ENCODE results near the gene CDX2. TPM values are rescaled to one million over a fixed set of nuclear protein-coding genes. Genes with fewer than 3 reads are reported as not detected.
"Not testable (repeated sequence)": the region's sequence is repeated elsewhere in the genome, so short reads cannot be mapped to it uniquely, and the experiment has no call there.

The CDX2 gene
- total and polyA plus RNA-seq, 2 experiments from 2014 or later, result not detected

DNA sequence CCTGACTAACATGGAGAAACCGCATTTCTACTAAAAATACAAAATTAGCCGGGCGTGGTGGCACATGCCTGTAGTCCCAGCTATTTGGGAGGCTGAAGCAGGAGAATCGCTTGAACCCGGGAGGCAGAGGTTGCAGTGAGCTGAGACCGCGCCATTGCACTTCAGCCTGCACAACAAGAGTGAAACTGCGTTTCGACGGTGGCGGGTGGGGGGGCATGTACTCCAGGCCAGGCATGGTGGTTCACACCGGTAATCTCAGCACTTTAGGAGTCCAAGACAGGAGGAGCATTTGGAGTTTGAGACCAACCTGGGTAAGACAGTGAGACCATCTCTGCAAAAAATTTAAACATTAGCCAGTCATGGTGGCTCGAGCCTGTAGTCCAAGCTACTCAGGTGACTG is 4.9 kb downstream of the CDX2 start:
- H3K27me3 ChIP-seq (ENCODE audit: insufficient read depth), result peaks cover 100% of the 10 kb centered on the region
- H2AFZ ChIP-seq; H3K79me2 ChIP-seq (replicated peaks; ENCODE audit: insufficient read depth); H3K27ac ChIP-seq (ENCODE audit: low read depth); H3K9me2 ChIP-seq (ENCODE audit: insufficient read depth); H3K4me2 ChIP-seq; DNase-seq (ENCODE audit: low spot score); H3K36me3 Mint-ChIP-seq (ENCODE audit: low read depth); H3K36me3 ChIP-seq (ENCODE audit: insufficient read depth); H3K27ac Mint-ChIP-seq; H3K9me3 Mint-ChIP-seq; H3K4me3 Mint-ChIP-seq; H3K4me3 ChIP-seq; ATAC-seq: not testable (repeated sequence)
- H3F3A ChIP-seq (replicated peaks; ENCODE audit: low read depth), result peaks cover 42% of the 10 kb centered on the region
- Mint-ChIP-seq H3K27me3 (ENCODE audit: insufficient read depth, low read depth, poor library complexity) (peaks cover 99% of the 10 kb centered on the region), H3K4me1 (peaks cover 54% of the 10 kb centered on the region)
- H3K4me1 ChIP-seq (ENCODE audit: insufficient read depth), result peaks cover 61% of the 10 kb centered on the region
- peaks cover 35% of the 10 kb centered on the region for H4K20me1 ChIP-seq (replicated peaks; ENCODE audit: insufficient read depth)
- TF ChIP-seq EZH2phosphoT487 (IDR thresholded peaks at IDR 0.05; ENCODE audit: unreplicated experiment) (peak; percentile 45), EZH2 (IDR thresholded peaks at IDR 0.05; ENCODE audit: low read depth, unreplicated experiment) (peak; percentile 46)

DNA sequence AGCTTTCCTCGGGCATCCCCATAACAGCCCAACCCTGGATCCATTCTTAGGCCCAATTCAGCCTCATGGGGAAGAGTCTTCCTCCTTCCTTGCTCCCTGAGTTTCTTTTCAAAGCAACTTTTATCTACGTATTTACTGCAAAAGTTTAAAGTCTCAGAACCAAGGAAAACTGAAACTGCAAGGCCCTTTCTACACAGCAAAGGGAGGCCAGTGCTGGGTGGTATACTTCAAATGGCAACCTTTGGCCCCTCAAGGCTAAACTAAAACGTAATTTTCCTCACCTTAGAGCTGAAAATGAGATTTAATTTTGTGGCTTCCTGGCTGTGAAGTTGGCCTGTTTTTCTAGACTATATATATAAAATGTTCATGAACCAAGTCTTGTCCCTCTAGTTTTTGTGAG is 5.6 kb downstream of the CDX2 start:
- peaks cover 52% of the 10 kb centered on the region for H3K4me1 Mint-ChIP-seq
- peaks cover 47% of the 10 kb centered on the region for H3F3A ChIP-seq (replicated peaks; ENCODE audit: low read depth)
- no peak for ATAC-seq

More for the DNA sequence above, 5.6 kb downstream of the CDX2 start:
- Mint-ChIP-seq H3K9me3 (no peaks in the 10 kb centered on the region; the same call in 2 of the 3 replicates), H3K4me3 (no peak overlapping the region; the same call in 2 of the 3 replicates), H3K27ac (no peak overlapping the region), H3K36me3 (ENCODE audit: low read depth) (no peaks in the 10 kb centered on the region; the same call in 2 of the 3 replicates), H3K27me3 (ENCODE audit: insufficient read depth, low read depth, poor library complexity) (peaks cover 99% of the 10 kb centered on the region)
- Histone ChIP-seq H3K4me3 (0 out of 2 replicates have a peak overlapping the region, but pooled peaks have one; percentile 55), H3K79me2 (replicated peaks; ENCODE audit: insufficient read depth) (no peaks in the 10 kb centered on the region), H4K20me1 (replicated peaks; ENCODE audit: insufficient read depth) (peaks cover 35% of the 10 kb centered on the region), H3K36me3 (ENCODE audit: insufficient read depth) (no peaks in the 10 kb centered on the region), H2AFZ (no peak overlapping the region), H3K4me1 (ENCODE audit: insufficient read depth) (peaks cover 61% of the 10 kb centered on the region), H3K27ac (ENCODE audit: low read depth) (no peak overlapping the region), H3K4me2 (no peak overlapping the region; the same call in 1 of the 2 replicates), H3K27me3 (ENCODE audit: insufficient read depth) (peaks cover 100% of the 10 kb centered on the region), H3K9me2 (ENCODE audit: insufficient read depth) (no peaks in the 10 kb centered on the region)
- no peak for DNase-seq (ENCODE audit: low spot score)
- TF ChIP-seq EZH2phosphoT487 (IDR thresholded peaks at IDR 0.05; ENCODE audit: unreplicated experiment), result no peak
- TF ChIP-seq, protein P1, sequence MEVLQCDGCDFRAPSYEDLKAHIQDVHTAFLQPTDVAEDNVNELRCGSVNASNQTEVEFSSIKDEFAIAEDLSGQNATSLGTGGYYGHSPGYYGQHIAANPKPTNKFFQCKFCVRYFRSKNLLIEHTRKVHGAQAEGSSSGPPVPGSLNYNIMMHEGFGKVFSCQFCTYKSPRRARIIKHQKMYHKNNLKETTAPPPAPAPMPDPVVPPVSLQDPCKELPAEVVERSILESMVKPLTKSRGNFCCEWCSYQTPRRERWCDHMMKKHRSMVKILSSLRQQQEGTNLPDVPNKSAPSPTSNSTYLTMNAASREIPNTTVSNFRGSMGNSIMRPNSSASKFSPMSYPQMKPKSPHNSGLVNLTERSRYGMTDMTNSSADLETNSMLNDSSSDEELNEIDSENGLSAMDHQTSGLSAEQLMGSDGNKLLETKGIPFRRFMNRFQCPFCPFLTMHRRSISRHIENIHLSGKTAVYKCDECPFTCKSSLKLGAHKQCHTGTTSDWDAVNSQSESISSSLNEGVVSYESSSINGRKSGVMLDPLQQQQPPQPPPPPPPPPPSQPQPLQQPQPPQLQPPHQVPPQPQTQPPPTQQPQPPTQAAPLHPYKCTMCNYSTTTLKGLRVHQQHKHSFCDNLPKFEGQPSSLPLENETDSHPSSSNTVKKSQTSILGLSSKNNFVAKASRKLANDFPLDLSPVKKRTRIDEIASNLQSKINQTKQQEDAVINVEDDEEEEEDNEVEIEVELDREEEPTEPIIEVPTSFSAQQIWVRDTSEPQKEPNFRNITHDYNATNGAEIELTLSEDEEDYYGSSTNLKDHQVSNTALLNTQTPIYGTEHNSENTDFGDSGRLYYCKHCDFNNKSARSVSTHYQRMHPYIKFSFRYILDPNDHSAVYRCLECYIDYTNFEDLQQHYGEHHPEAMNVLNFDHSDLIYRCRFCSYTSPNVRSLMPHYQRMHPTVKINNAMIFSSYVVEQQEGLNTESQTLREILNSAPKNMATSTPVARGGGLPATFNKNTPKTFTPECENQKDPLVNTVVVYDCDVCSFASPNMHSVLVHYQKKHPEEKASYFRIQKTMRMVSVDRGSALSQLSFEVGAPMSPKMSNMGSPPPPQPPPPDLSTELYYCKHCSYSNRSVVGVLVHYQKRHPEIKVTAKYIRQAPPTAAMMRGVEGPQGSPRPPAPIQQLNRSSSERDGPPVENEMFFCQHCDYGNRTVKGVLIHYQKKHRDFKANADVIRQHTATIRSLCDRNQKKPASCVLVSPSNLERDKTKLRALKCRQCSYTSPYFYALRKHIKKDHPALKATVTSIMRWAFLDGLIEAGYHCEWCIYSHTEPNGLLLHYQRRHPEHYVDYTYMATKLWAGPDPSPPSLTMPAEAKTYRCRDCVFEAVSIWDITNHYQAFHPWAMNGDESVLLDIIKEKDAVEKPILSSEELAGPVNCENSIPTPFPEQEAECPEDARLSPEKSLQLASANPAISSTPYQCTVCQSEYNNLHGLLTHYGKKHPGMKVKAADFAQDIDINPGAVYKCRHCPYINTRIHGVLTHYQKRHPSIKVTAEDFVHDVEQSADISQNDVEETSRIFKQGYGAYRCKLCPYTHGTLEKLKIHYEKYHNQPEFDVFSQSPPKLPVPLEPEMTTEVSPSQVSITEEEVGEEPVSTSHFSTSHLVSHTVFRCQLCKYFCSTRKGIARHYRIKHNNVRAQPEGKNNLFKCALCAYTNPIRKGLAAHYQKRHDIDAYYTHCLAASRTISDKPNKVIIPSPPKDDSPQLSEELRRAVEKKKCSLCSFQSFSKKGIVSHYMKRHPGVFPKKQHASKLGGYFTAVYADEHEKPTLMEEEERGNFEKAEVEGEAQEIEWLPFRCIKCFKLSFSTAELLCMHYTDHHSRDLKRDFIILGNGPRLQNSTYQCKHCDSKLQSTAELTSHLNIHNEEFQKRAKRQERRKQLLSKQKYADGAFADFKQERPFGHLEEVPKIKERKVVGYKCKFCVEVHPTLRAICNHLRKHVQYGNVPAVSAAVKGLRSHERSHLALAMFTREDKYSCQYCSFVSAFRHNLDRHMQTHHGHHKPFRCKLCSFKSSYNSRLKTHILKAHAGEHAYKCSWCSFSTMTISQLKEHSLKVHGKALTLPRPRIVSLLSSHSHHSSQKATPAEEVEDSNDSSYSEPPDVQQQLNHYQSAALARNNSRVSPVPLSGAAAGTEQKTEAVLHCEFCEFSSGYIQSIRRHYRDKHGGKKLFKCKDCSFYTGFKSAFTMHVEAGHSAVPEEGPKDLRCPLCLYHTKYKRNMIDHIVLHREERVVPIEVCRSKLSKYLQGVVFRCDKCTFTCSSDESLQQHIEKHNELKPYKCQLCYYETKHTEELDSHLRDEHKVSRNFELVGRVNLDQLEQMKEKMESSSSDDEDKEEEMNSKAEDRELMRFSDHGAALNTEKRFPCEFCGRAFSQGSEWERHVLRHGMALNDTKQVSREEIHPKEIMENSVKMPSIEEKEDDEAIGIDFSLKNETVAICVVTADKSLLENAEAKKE (CRISPR knock-in tag; IDR thresholded peaks at IDR 0.05), result no peak
- TF ChIP-seq ZNF331 (CRISPR knock-in tag; IDR thresholded peaks at IDR 0.05; ENCODE audit: low read depth), result no peak
- no peak for TF ChIP-seq JUNB (IDR thresholded peaks at IDR 0.05; ENCODE audit: unreplicated experiment)
- TF ChIP-seq, protein P2, sequence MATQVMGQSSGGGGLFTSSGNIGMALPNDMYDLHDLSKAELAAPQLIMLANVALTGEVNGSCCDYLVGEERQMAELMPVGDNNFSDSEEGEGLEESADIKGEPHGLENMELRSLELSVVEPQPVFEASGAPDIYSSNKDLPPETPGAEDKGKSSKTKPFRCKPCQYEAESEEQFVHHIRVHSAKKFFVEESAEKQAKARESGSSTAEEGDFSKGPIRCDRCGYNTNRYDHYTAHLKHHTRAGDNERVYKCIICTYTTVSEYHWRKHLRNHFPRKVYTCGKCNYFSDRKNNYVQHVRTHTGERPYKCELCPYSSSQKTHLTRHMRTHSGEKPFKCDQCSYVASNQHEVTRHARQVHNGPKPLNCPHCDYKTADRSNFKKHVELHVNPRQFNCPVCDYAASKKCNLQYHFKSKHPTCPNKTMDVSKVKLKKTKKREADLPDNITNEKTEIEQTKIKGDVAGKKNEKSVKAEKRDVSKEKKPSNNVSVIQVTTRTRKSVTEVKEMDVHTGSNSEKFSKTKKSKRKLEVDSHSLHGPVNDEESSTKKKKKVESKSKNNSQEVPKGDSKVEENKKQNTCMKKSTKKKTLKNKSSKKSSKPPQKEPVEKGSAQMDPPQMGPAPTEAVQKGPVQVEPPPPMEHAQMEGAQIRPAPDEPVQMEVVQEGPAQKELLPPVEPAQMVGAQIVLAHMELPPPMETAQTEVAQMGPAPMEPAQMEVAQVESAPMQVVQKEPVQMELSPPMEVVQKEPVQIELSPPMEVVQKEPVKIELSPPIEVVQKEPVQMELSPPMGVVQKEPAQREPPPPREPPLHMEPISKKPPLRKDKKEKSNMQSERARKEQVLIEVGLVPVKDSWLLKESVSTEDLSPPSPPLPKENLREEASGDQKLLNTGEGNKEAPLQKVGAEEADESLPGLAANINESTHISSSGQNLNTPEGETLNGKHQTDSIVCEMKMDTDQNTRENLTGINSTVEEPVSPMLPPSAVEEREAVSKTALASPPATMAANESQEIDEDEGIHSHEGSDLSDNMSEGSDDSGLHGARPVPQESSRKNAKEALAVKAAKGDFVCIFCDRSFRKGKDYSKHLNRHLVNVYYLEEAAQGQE (IDR thresholded peaks at IDR 0.05; ENCODE audit: unreplicated experiment), result no peak
- TF ChIP-seq EZH2 (IDR thresholded peaks at IDR 0.05; ENCODE audit: low read depth, unreplicated experiment), result no peak
